ENCODE data around the gene FGF10.

DNA sequence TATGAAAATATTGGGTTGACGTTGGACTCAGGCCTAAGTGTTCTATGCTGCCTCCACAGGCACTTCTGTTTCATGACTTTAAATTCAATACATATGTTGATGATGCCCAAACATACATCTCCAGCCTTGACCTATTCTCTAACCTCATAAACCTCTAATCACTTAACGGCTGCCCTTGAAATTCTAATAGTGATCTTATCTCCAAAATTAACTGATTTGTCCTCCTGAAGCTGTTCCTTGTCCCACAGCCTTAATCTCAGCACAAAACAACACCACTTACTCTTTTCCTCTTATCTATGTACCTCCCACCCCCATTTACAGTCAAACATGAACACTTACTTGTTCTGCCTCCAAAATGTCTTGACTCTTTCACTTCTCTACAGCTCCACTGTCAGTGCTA lies 43.3 kb downstream of the FGF10 start:
- TF ChIP-seq, protein P1, sequence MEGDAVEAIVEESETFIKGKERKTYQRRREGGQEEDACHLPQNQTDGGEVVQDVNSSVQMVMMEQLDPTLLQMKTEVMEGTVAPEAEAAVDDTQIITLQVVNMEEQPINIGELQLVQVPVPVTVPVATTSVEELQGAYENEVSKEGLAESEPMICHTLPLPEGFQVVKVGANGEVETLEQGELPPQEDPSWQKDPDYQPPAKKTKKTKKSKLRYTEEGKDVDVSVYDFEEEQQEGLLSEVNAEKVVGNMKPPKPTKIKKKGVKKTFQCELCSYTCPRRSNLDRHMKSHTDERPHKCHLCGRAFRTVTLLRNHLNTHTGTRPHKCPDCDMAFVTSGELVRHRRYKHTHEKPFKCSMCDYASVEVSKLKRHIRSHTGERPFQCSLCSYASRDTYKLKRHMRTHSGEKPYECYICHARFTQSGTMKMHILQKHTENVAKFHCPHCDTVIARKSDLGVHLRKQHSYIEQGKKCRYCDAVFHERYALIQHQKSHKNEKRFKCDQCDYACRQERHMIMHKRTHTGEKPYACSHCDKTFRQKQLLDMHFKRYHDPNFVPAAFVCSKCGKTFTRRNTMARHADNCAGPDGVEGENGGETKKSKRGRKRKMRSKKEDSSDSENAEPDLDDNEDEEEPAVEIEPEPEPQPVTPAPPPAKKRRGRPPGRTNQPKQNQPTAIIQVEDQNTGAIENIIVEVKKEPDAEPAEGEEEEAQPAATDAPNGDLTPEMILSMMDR (IDR thresholded peaks at IDR 0.05) = no peak
- no peak for TF ChIP-seq POLR2A (IDR thresholded peaks at IDR 0.05)
